DND-41 (cell line): ENCODE data around the gene KRT12.

Experiments used
- ATAC-seq: fragments of 200-7000 bp; cut with Tn5 transposase; 3 replicates; pipeline ENCODE4 v1.9.1; 2021; ENCODE audit warnings: low read depth; ENCODE audit not compliant: insufficient read depth
- DNase-seq: peaks from one replicate; pipeline ENCODE4 v3.0.0-alpha.2; 2020
- H2AFZ ChIP-seq: 2 replicates; pipeline ENCODE4 v1.6.0; 2012; ENCODE audit warnings: low read depth, low read length
- H3K27ac ChIP-seq: 2 replicates; pipeline ENCODE4 v1.5.1; 2012; ENCODE audit warnings: low read length, inconsistent platforms
- H3K27me3 ChIP-seq: fragments of 200-600 bp; sonication (generic); 2 replicates; pipeline ENCODE4 v1.6.0; 2012; ENCODE audit warnings: low read length, mild to moderate bottlenecking, inconsistent platforms; ENCODE audit not compliant: insufficient read depth, poor library complexity
- H3K36me3 ChIP-seq: 2 replicates; pipeline ENCODE4 v1.5.1; 2012; ENCODE audit warnings: low read length, inconsistent platforms; ENCODE audit not compliant: insufficient read depth
- H3K4me1 ChIP-seq: 2 replicates; pipeline ENCODE4 v1.5.1; 2012; ENCODE audit warnings: mild to moderate bottlenecking, low read length; ENCODE audit not compliant: insufficient read depth
- H3K4me2 ChIP-seq: 2 replicates; pipeline ENCODE4 v1.6.0; 2012; ENCODE audit warnings: mild to moderate bottlenecking, moderate library complexity, low read length, inconsistent platforms; ENCODE audit not compliant: insufficient read depth
- H3K4me3 ChIP-seq, 2 experiments: fragments of 200-600 bp in 1 of 2; shearing (Covaris generic) in 1 of 2; 2 replicates each; pipeline ENCODE4 v1.5.1; 2012 to 2016; ENCODE audit warnings: inconsistent platforms in 2 of 2, low read length in 2 of 2, mild to moderate bottlenecking in 2 of 2, low read depth in 1 of 2, moderate library complexity in 1 of 2
- H3K79me2 ChIP-seq: 2 replicates; pipeline ENCODE4 v1.6.0; 2012; ENCODE audit warnings: low read length, inconsistent platforms; ENCODE audit not compliant: insufficient read depth
- H3K9ac ChIP-seq: 2 replicates; pipeline ENCODE4 v1.6.0; 2012; ENCODE audit warnings: low read depth, mild to moderate bottlenecking, inconsistent platforms, low read length, moderate library complexity
- H3K9me3 ChIP-seq: 2 replicates; pipeline ENCODE4 v1.5.1; 2012; ENCODE audit warnings: low read length, moderate library complexity, mild to moderate bottlenecking, inconsistent platforms; ENCODE audit not compliant: insufficient read depth, severe bottlenecking
- H4K20me1 ChIP-seq: 2 replicates; pipeline ENCODE4 v1.6.0; 2012; ENCODE audit warnings: low read length; ENCODE audit not compliant: insufficient read depth
- CTCF ChIP-seq: IDR thresholded peaks from 2 replicates; pipeline ENCODE4 v1.5.1; 2012; ENCODE audit warnings: borderline replicate concordance, low read length, moderate library complexity, mild to moderate bottlenecking; ENCODE audit not compliant: poor library complexity, severe bottlenecking; ENCODE audit errors: extremely low read depth
- EZH2 ChIP-seq: IDR thresholded peaks from 3 replicates; pipeline ENCODE4 v1.6.1; 2012; ENCODE audit warnings: borderline replicate concordance, low read depth, mild to moderate bottlenecking, moderate library complexity, low read length, inconsistent platforms; ENCODE audit not compliant: severe bottlenecking

KRT12 gene

GRCh38 chr17:40884708-40885512 is 17.9 kb upstream of the KRT12 start, which contains the start of gene KRT20:
TSS of gene KRT20 (minus strand) at chr17:40885242. CDS start at chr17:40885185, 57 bp downstream.
- no peak for TF ChIP-seq EZH2
- no peak for TF ChIP-seq CTCF
- no peaks in the 10 kb centered on the region for H3K9me3 ChIP-seq
- no peak within 1 kb of the TSS for H2AFZ ChIP-seq
- no peaks in the 10 kb centered on the region for H4K20me1 ChIP-seq
- H3K4me1 ChIP-seq, result no peaks in the 10 kb centered on the region
- no peak within 1 kb of the TSS for H3K4me2 ChIP-seq
- H3K79me2 ChIP-seq, result no peaks in the 10 kb centered on the region
- no peak within 1 kb of the TSS for H3K4me3 ChIP-seq
- no peak within 1 kb of the TSS for H3K27ac ChIP-seq
- H3K9ac ChIP-seq, result no peak within 1 kb of the TSS
- peaks cover 42% of the 10 kb centered on the region for H3K27me3 ChIP-seq
- no peaks in the 10 kb centered on the region for H3K36me3 ChIP-seq
- DNase-seq (no peak), ATAC-seq (no peak)

- Histone ChIP-seq H3K36me3 (no peaks in the 10 kb centered on the region), H3K4me3 (no peak overlapping the region), H4K20me1 (no peaks in the 10 kb centered on the region), H3K9me3 (no peaks in the 10 kb centered on the region), H3K27ac (no peak overlapping the region), H3K79me2 (no peaks in the 10 kb centered on the region), H3K4me1 (no peaks in the 10 kb centered on the region), H2AFZ (no peak overlapping the region), H3K4me2 (no peak overlapping the region), H3K27me3 (peaks cover 39% of the 10 kb centered on the region), H3K9ac (no peak overlapping the region)
- ATAC-seq, result no peak
- DNase-seq, result no peak
- TF ChIP-seq CTCF, result no peak
- no peak for TF ChIP-seq EZH2
Measured at GRCh38 chr17:40883626-40884334, 16.8 kb upstream of the KRT12 start.

GRCh38 chr17:40883031-40883430 is 16.0 kb upstream of the KRT12 start:
- Histone ChIP-seq H3K27ac (no peak overlapping the region), H3K27me3 (peaks cover 33% of the 10 kb centered on the region), H2AFZ (no peak overlapping the region), H3K4me1 (no peaks in the 10 kb centered on the region), H3K9me3 (no peaks in the 10 kb centered on the region), H4K20me1 (no peaks in the 10 kb centered on the region), H3K4me2 (no peak overlapping the region), H3K9ac (no peak overlapping the region), H3K4me3 (no peak overlapping the region), H3K79me2 (no peaks in the 10 kb centered on the region), H3K36me3 (no peaks in the 10 kb centered on the region)
- TF ChIP-seq CTCF, result no peak
- no peak for TF ChIP-seq EZH2
- DNase-seq (no peak), ATAC-seq (no peak)
